HepG2 (cell line): Measurements from ENCODE around the gene BRIP1. TPM values are rescaled to one million over a fixed set of nuclear protein-coding genes. Genes with fewer than 3 reads are reported as not detected.

ENCODE experiments used
- ATAC-seq: fragments of 200-7000 bp; cut with Tn5 transposase; 3 replicates; pipeline ENCODE4 v1.9.1; 2020; ENCODE audit warnings: mild to moderate bottlenecking, moderate library complexity
- BruUV-seq: library from RNA; stranded (reverse); fragments of 400-500 nt; replicated peaks from 2 replicates; lab custom pipeline; 2021; lab: Mats Ljungman, UMichigan
- CTCF ChIA-PET: fragments of 300-600 bp; formaldehyde crosslinking; extraction: SDS; loops from one replicate; lab custom pipeline; 2021; ENCODE audit warnings: low total read pairs, inconsistent platforms, low intra/inter-chr PET ratio; lab: Yijun Ruan, JAX
- POLR2A ChIA-PET: fragments of 350-600 bp; sonication (Branson Sonifier 250); formaldehyde crosslinking; loops from one replicate; lab custom pipeline; 2020; ENCODE audit warnings: antibody characterized with exemption, inconsistent platforms; lab: Yijun Ruan, JAX
- DNase-seq: peaks from one replicate; pipeline ENCODE4 v3.0.0-alpha.2; 2015; ENCODE audit warnings: low spot score
- FAIRE-seq: peaks from 3 replicates; lab custom pipeline; 2011; peaks lifted over from hg19 to GRCh38; lab: Jason Lieb, UNC
- H2AFZ ChIP-seq: one replicate; pipeline ENCODE4 v1.6.1; 2011; ENCODE audit warnings: low read length, inconsistent platforms
- H3K27ac ChIP-seq: fragments of 300-600 bp; 3 replicates; pipeline ENCODE4 v1.8.0; 2011; ENCODE audit warnings: mixed run types, mild to moderate bottlenecking, mixed read lengths, low read length, inconsistent platforms; ENCODE audit not compliant: insufficient read depth; ENCODE audit errors: extremely low read length
- H3K27me3 ChIP-seq, 2 experiments: fragments of 200-600 bp in 1 of 2; 2 replicates in 1 of 2; 3 replicates in 1 of 2; pipeline versions ENCODE4 v1.6.0 to v1.8.0; 2011; ENCODE audit warnings: low read length in 2 of 2, mild to moderate bottlenecking in 2 of 2, moderate library complexity in 2 of 2, inconsistent platforms in 1 of 2; ENCODE audit not compliant: insufficient read depth in 2 of 2, control insufficient read depth in 1 of 2
- H3K36me3 ChIP-seq, 2 experiments: fragments of 200-600 bp in 1 of 2; replicated peaks in 1 of 2; 2 replicates in 1 of 2; 3 replicates in 1 of 2; pipeline versions ENCODE4 v1.5.1 to v1.8.0; 2011; ENCODE audit warnings: low read length in 2 of 2, inconsistent platforms in 1 of 2; ENCODE audit not compliant: insufficient read depth in 2 of 2, control insufficient read depth in 1 of 2
- H3K4me1 ChIP-seq: 2 replicates; pipeline ENCODE4 v1.5.1; 2012; ENCODE audit warnings: low read length, inconsistent platforms; ENCODE audit not compliant: insufficient read depth
- H3K4me2 ChIP-seq: 2 replicates; pipeline ENCODE4 v1.6.0; 2011; ENCODE audit warnings: low read depth, low read length, inconsistent platforms
- H3K4me3 ChIP-seq, 3 experiments: fragments of 200-600 bp in 1 of 3; sonication (generic), shearing (Covaris generic) in 1 of 3; replicated peaks in 1 of 3; 2 replicates each; pipeline ENCODE4 v1.5.1; 2011 to 2016; ENCODE audit warnings: low read length in 3 of 3, inconsistent platforms in 2 of 3, low read depth in 2 of 3, mild to moderate bottlenecking in 2 of 3, control low read depth in 1 of 3, mixed read lengths in 1 of 3; ENCODE audit not compliant: insufficient read depth in 1 of 3
- H3K79me2 ChIP-seq: one replicate; pipeline ENCODE4 v1.6.1; 2011; ENCODE audit warnings: low read length, inconsistent platforms; ENCODE audit not compliant: insufficient read depth
- H3K9ac ChIP-seq: 2 replicates; pipeline ENCODE4 v1.6.0; 2011; ENCODE audit warnings: mild to moderate bottlenecking, low read depth, low read length, inconsistent platforms; ENCODE audit not compliant: insufficient read depth
- H3K9me3 ChIP-seq: 2 replicates; pipeline ENCODE4 v1.5.1; 2012; ENCODE audit warnings: mild to moderate bottlenecking, low read length
- H4K20me1 ChIP-seq: 2 replicates; pipeline ENCODE4 v1.6.0; 2011; ENCODE audit warnings: inconsistent platforms, mild to moderate bottlenecking, low read length, moderate library complexity; ENCODE audit not compliant: insufficient read depth
- E2F5 ChIP-seq: sonication (generic); formaldehyde crosslinking; conservative IDR thresholded peaks from 2 replicates; pipeline ENCODE4 v1.4.0; 2020; ENCODE audit warnings: missing genetic modification reagents
- GABPB1 ChIP-seq: IDR thresholded peaks from 2 replicates; pipeline ENCODE4 v1.6.1; 2016; ENCODE audit warnings: mild to moderate bottlenecking, missing genetic modification reagents, moderate library complexity, missing compliant biosample characterization
- IRX3 ChIP-seq: sonication (generic); formaldehyde crosslinking; IDR thresholded peaks from 2 replicates; pipeline ENCODE4 v1.8.1; 2023; ENCODE audit warnings: mild to moderate bottlenecking, low read depth, missing genetic modification reagents, borderline replicate concordance
- KMT2B ChIP-seq: IDR thresholded peaks from 2 replicates; pipeline ENCODE4 v1.6.1; 2016; ENCODE audit warnings: missing genetic modification reagents, missing compliant biosample characterization
- RFXANK ChIP-seq: IDR thresholded peaks from 2 replicates; pipeline ENCODE4 v1.6.1; 2016
- RORA ChIP-seq: sonication (generic); formaldehyde crosslinking; IDR thresholded peaks from 2 replicates; pipeline ENCODE4 v1.5.0; 2020; ENCODE audit warnings: mild to moderate bottlenecking, missing genetic modification reagents, moderate library complexity
- SIX4 ChIP-seq: sonication (generic); formaldehyde crosslinking; IDR thresholded peaks from 2 replicates; pipeline ENCODE4 v1.4.0; 2020; ENCODE audit warnings: missing genetic modification reagents
- TAF1 ChIP-seq: sonication (generic); formaldehyde crosslinking; IDR thresholded peaks from 2 replicates; pipeline ENCODE4 v1.4.0; 2020; ENCODE audit warnings: missing genetic modification reagents
- WIZ ChIP-seq: sonication (generic); formaldehyde crosslinking; IDR thresholded peaks from 2 replicates; pipeline ENCODE4 v1.5.1; 2020; ENCODE audit warnings: mild to moderate bottlenecking, missing genetic modification reagents
- YEATS4 ChIP-seq: sonication (generic); formaldehyde crosslinking; IDR thresholded peaks from 2 replicates; pipeline ENCODE4 v1.4.0; 2020; ENCODE audit warnings: missing genetic modification reagents, borderline replicate concordance
- ZBTB26 ChIP-seq: IDR thresholded peaks from 2 replicates; pipeline ENCODE4 v1.6.1; 2016; ENCODE audit warnings: missing compliant biosample characterization, missing genetic modification reagents, borderline replicate concordance
- ZC3H13 ChIP-seq: sonication (generic); formaldehyde crosslinking; IDR thresholded peaks from 2 replicates; pipeline ENCODE4 v1.8.1; 2023; ENCODE audit warnings: mild to moderate bottlenecking, missing genetic modification reagents, moderate library complexity
- ZFP37 ChIP-seq: sonication (generic); formaldehyde crosslinking; IDR thresholded peaks from 2 replicates; pipeline ENCODE4 v1.4.0; 2020; ENCODE audit warnings: missing genetic modification reagents, borderline replicate concordance
- ZNF296 ChIP-seq: sonication (generic); formaldehyde crosslinking; conservative IDR thresholded peaks from 2 replicates; pipeline ENCODE4 v1.5.0; 2020; ENCODE audit warnings: mild to moderate bottlenecking, missing genetic modification reagents
- ZNF75D ChIP-seq: sonication (generic); formaldehyde crosslinking; IDR thresholded peaks from 2 replicates; pipeline ENCODE4 v1.8.1; 2023; ENCODE audit warnings: missing genetic modification reagents, mild to moderate bottlenecking, borderline replicate concordance
- ZNF773 ChIP-seq: sonication (generic); formaldehyde crosslinking; IDR thresholded peaks from 2 replicates; pipeline ENCODE4 v1.4.0; 2020; ENCODE audit warnings: missing genetic modification reagents, borderline replicate concordance
- ZNF792 ChIP-seq: IDR thresholded peaks from 2 replicates; pipeline ENCODE4 v1.6.1; 2016
- ZSCAN20 ChIP-seq: sonication (generic); formaldehyde crosslinking; IDR thresholded peaks from 2 replicates; pipeline ENCODE4 v1.4.0; 2020; ENCODE audit warnings: missing genetic modification reagents, mild to moderate bottlenecking, borderline replicate concordance
- WGBS: methylation state at CpG from one replicate; pipeline ENCODE4 v1.1.6; 2017; ENCODE audit warnings: low lambda C conversion rate; 5-methylcytosine and 5-hydroxymethylcytosine counted together
- in situ Hi-C: cut with HindIII; loops from 2 replicates; pipeline ENCODE4 v1.10.0; 2017; ENCODE audit warnings: low pct_unique_long_range_greater_than_20kb; ENCODE audit not compliant: extremely low pct_ligation_motif_present
- intact Hi-C: fragments of 100-400 bp; cut with micrococcal nuclease; formaldehyde crosslinking; loops from one replicate; pipeline ENCODE4 v1.10.0; 2022; ENCODE audit not compliant: unreplicated experiment
- polyA plus RNA-seq, 8 experiments: library from polyadenylated mRNA; depleted of rRNA in 3 of 8; stranded (reverse) in 7 of 8; unstranded in 1 of 8; fragments of >200 nt; fragmentation: Illumina TruSeq in 4 of 8; extraction: Trizol in 4 of 8; gene quantifications; 2 replicates each; pipeline versions ENCODE4 v1.2.1 to v1.2.3, GENCODE V29; 2011 to 2016; ENCODE audit warnings: low read depth in 4 of 8, missing spikeins in 1 of 8, mixed read lengths in 1 of 8; ENCODE audit not compliant: insufficient read depth in 1 of 8
- total RNA-seq, 5 experiments: library from RNA; depleted of rRNA; stranded (reverse); fragments of >200 nt; fragmentation: Illumina TruSeq; extraction: Trizol; gene quantifications; 2 replicates each; pipeline ENCODE4 v1.2.3, GENCODE V29; 2016; ENCODE audit warnings: low read depth in 1 of 5
- TF ChIP-seq, protein P1 (sequence below): sonication (generic); formaldehyde crosslinking; IDR thresholded peaks from 2 replicates; pipeline ENCODE4 v1.8.0; 2022; ENCODE audit warnings: mild to moderate bottlenecking, missing genetic modification reagents

BRIP1 gene
- total and polyA plus RNA-seq, 2 of the 13 experiments (the other 11 are each of a cell fraction or from before 2014, with no cell fraction given) = 3.8 to 27.7 TPM

- TF ChIP-seq RORA (CRISPR knock-in tag) = no peak
- TF ChIP-seq ZNF75D (CRISPR knock-in tag) = no peak
- no peak for TF ChIP-seq E2F5 (CRISPR knock-in tag)
- TF ChIP-seq ZBTB26 (CRISPR knock-in tag) = no peak
- TF ChIP-seq, protein P1, sequence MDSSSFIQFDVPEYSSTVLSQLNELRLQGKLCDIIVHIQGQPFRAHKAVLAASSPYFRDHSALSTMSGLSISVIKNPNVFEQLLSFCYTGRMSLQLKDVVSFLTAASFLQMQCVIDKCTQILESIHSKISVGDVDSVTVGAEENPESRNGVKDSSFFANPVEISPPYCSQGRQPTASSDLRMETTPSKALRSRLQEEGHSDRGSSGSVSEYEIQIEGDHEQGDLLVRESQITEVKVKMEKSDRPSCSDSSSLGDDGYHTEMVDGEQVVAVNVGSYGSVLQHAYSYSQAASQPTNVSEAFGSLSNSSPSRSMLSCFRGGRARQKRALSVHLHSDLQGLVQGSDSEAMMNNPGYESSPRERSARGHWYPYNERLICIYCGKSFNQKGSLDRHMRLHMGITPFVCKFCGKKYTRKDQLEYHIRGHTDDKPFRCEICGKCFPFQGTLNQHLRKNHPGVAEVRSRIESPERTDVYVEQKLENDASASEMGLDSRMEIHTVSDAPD (CRISPR knock-in tag) = no peak
Observed at GRCh38 chr17:61775364-61775763, 88.0 kb downstream of the BRIP1 start (continued).

GRCh38 chr17:61774724-61775123 lies 88.6 kb downstream of the BRIP1 start:
- no peak overlapping the region for H2AFZ ChIP-seq
- no peak for ATAC-seq
- in situ Hi-C loops (no loop called here), intact Hi-C loops (no loop called here)
- TF ChIP-seq ZNF296 (CRISPR knock-in tag) (no peak), SIX4 (CRISPR knock-in tag) (no peak), ZFP37 (no peak), ZSCAN20 (no peak), ZC3H13 (no peak), IRX3 (no peak), ZNF773 (no peak), RFXANK (CRISPR knock-in tag) (no peak), TAF1 (no peak), KMT2B (CRISPR knock-in tag) (no peak), GABPB1 (no peak), WIZ (CRISPR knock-in tag) (no peak), YEATS4 (CRISPR knock-in tag) (no peak), ZNF792 (CRISPR knock-in tag) (no peak)
- H3K79me2 ChIP-seq = no peaks in the 10 kb centered on the region
- H3K4me2 ChIP-seq = no peak overlapping the region
- WGBS = 97% methylated on average over 2 of the region's 2 CpGs
- H3K4me1 ChIP-seq = no peaks in the 10 kb centered on the region
- no peaks in the 10 kb centered on the region for H4K20me1 ChIP-seq
- no peaks in the 10 kb centered on the region for H3K27me3 ChIP-seq
- BruUV-seq = no TSS peak
- no peak overlapping the region for H3K27ac ChIP-seq
- no peak for DNase-seq
- H3K4me3 ChIP-seq = no peak overlapping the region
- H3K9me3 ChIP-seq = peaks cover 8% of the 10 kb centered on the region; the same call in 1 of the 2 replicates
- POLR2A ChIA-PET = no interaction called here
- no peak overlapping the region for H3K9ac ChIP-seq
- CTCF ChIA-PET = no interaction called here
- peaks cover 3 to 7% of the 10 kb centered on the region in 2 experiments; a peak in 3 of 5 replicates for H3K36me3 ChIP-seq
- FAIRE-seq = no peak
